PC-3 (cell line): ENCODE data around the gene APOBEC2. TPM values are rescaled to one million over a fixed set of nuclear protein-coding genes. Genes with fewer than 3 reads are reported as not detected.
A peak's percentile ranks its signal among the peaks of the same experiment; 100 is the strongest.

Experiments used
- ATAC-seq: fragments of 200-7000 bp; cut with Tn5 transposase; 2 replicates; pipeline ENCODE4 v1.9.1; 2020; ENCODE audit warnings: mild to moderate bottlenecking, moderate library complexity
- BruUV-seq: library from RNA; stranded (reverse); fragments of 400-500 nt; replicated peaks from 2 replicates; lab custom pipeline; 2021; lab: Mats Ljungman, UMichigan
- CTCF ChIA-PET: fragments of 300-600 bp; sonication (Branson Sonifier 250); formaldehyde crosslinking; loops from one replicate; lab custom pipeline; 2022; ENCODE audit warnings: antibody characterized with exemption; lab: Charles Lee
- POLR2A ChIA-PET: fragments of 300-600 bp; sonication (Branson Sonifier 250); formaldehyde crosslinking; loops from one replicate; lab custom pipeline; 2022; ENCODE audit warnings: antibody characterized with exemption; ENCODE audit not compliant: unreplicated experiment; lab: Charles Lee
- DNase-seq: peaks from one replicate; pipeline ENCODE4 v3.0.0-alpha.2; 2015
- H2AFZ ChIP-seq: fragments of 300-600 bp; sonication (generic); 2 replicates; pipeline ENCODE4 v1.6.0; 2016; ENCODE audit warnings: antibody characterized with exemption, low read length
- H3F3A ChIP-seq: fragments of 300-600 bp; sonication (generic); one replicate; pipeline ENCODE4 v1.6.0; 2017; ENCODE audit warnings: antibody characterized with exemption, low read length, control low read depth, mild to moderate bottlenecking; ENCODE audit not compliant: unreplicated experiment
- H3K27ac ChIP-seq: fragments of 300-600 bp; sonication (generic); 2 replicates; pipeline ENCODE4 v1.5.1; 2016; ENCODE audit warnings: mild to moderate bottlenecking, low read length
- H3K27me3 ChIP-seq: fragments of 300-600 bp; sonication (generic); 2 replicates; pipeline ENCODE4 v1.6.1; 2016; ENCODE audit warnings: low read length, mixed read lengths
- H3K36me3 ChIP-seq: fragments of 300-600 bp; sonication (generic); 2 replicates; pipeline ENCODE4 v1.6.1; 2016; ENCODE audit warnings: low read depth, mixed run types, low read length, mixed read lengths
- H3K4me1 ChIP-seq: fragments of 300-600 bp; sonication (generic); 2 replicates; pipeline ENCODE4 v1.5.1; 2016; ENCODE audit warnings: low read length; ENCODE audit not compliant: insufficient read depth
- H3K4me2 ChIP-seq: fragments of 300-600 bp; sonication (generic); 2 replicates; pipeline ENCODE4 v1.6.0; 2016; ENCODE audit warnings: low read length
- H3K4me3 ChIP-seq: fragments of 300-600 bp; sonication (generic); 2 replicates; pipeline ENCODE4 v1.5.1; 2016; ENCODE audit warnings: mild to moderate bottlenecking, low read length, mixed read lengths
- H3K79me2 ChIP-seq: fragments of 300-600 bp; sonication (generic); 2 replicates; pipeline ENCODE4 v1.6.1; 2017; ENCODE audit warnings: low read length, mixed read lengths
- H3K9ac ChIP-seq: fragments of 300-600 bp; sonication (generic); 2 replicates; pipeline ENCODE4 v1.6.0; 2016; ENCODE audit warnings: mild to moderate bottlenecking, low read length
- H3K9me2 ChIP-seq: fragments of 300-600 bp; sonication (generic); replicated peaks from 2 replicates; pipeline ENCODE4 v1.6.1; 2016; ENCODE audit warnings: mixed run types, low read length, mixed read lengths
- H3K9me3 ChIP-seq: fragments of 300-600 bp; sonication (generic); 2 replicates; pipeline ENCODE4 v1.6.1; 2016; ENCODE audit warnings: low read length, mixed read lengths
- H4K20me1 ChIP-seq: fragments of 300-600 bp; sonication (generic); 2 replicates; pipeline ENCODE4 v1.6.1; 2016; ENCODE audit warnings: low read length, mixed read lengths
- CTCF ChIP-seq: fragments of 300-600 bp; sonication (generic); conservative IDR thresholded peaks from 2 replicates; pipeline ENCODE4 v1.5.1; 2017; ENCODE audit warnings: antibody characterized with exemption, low read depth, mild to moderate bottlenecking, low read length
- EZH2 ChIP-seq: fragments of 300-600 bp; sonication (generic); IDR thresholded peaks from one replicate; pipeline ENCODE4 v1.6.1; 2017; ENCODE audit warnings: antibody characterized with exemption, mild to moderate bottlenecking, low read length; ENCODE audit not compliant: unreplicated experiment
- EZH2phosphoT487 ChIP-seq: fragments of 300-600 bp; sonication (generic); IDR thresholded peaks from 2 replicates; pipeline ENCODE4 v1.6.1; 2018; ENCODE audit warnings: mild to moderate bottlenecking, antibody characterized with exemption, low read length, borderline replicate concordance
- intact Hi-C: fragments of 100-400 bp; cut with micrococcal nuclease; formaldehyde crosslinking; loops from 2 replicates; pipeline ENCODE4 v1.9.0; 2023
- total RNA-seq: library from RNA; depleted of rRNA; stranded (reverse); fragments of >200 nt; gene quantifications from 2 replicates; pipeline ENCODE4 v1.2.3, GENCODE V29; 2014

The APOBEC2 gene
- total RNA-seq, 1 experiment from 2014 or later, result not detected

GRCh38 chr6:41023114-41023513, 29.9 kb upstream of the APOBEC2 start:
- TF ChIP-seq EZH2 (no peak), EZH2phosphoT487 (no peak), CTCF (no peak)
- no peak overlapping the region for H3K4me2 ChIP-seq
- DNase-seq (no peak), ATAC-seq (no peak)
- no peak overlapping the region for H3K4me3 ChIP-seq
- no peaks in the 10 kb centered on the region for H3K9me3 ChIP-seq
- no peaks in the 10 kb centered on the region for H3F3A ChIP-seq
- H3K27me3 ChIP-seq, result no peaks in the 10 kb centered on the region
- peaks cover 38% of the 10 kb centered on the region for H3K4me1 ChIP-seq
- H3K79me2 ChIP-seq, result 0 out of 2 replicates have a peak, but pooled peaks cover 5% of the 10 kb centered on the region
- CTCF ChIA-PET, result no interaction called here
- H3K27ac ChIP-seq, result no peak overlapping the region
- intact Hi-C loops, result no loop called here
- no peaks in the 10 kb centered on the region for H3K36me3 ChIP-seq
- H3K9me2 ChIP-seq, result no peaks in the 10 kb centered on the region
- no peak overlapping the region for H3K9ac ChIP-seq
- H2AFZ ChIP-seq, result no peak overlapping the region
- H4K20me1 ChIP-seq, result no peaks in the 10 kb centered on the region
- no TSS peak for BruUV-seq
- POLR2A ChIA-PET, result no interaction called here

- Histone ChIP-seq H3K9me2 (no peaks in the 10 kb centered on the region), H3K79me2 (0 out of 2 replicates have a peak, but pooled peaks cover 5% of the 10 kb centered on the region), H2AFZ (no peak overlapping the region), H3K9ac (no peak overlapping the region), H3K4me3 (no peak overlapping the region), H3F3A (no peaks in the 10 kb centered on the region), H3K36me3 (no peaks in the 10 kb centered on the region), H4K20me1 (no peaks in the 10 kb centered on the region), H3K9me3 (no peaks in the 10 kb centered on the region), H3K4me1 (peaks cover 47% of the 10 kb centered on the region), H3K27ac (no peak overlapping the region), H3K27me3 (no peaks in the 10 kb centered on the region), H3K4me2 (no peak overlapping the region)
- intact Hi-C loops, result no loop called here
- DNase-seq (no peak), ATAC-seq (no peak)
- CTCF ChIA-PET, result interaction anchor here (0.6 kb wide), 1 partner anchor 121 kb away, joined by 3 read pairs; no protein-coding TSS in a partner anchor
- no peak for TF ChIP-seq EZH2phosphoT487
- TF ChIP-seq CTCF, result no peak
- no peak for TF ChIP-seq EZH2
- POLR2A ChIA-PET, result interaction anchor here (0.6 kb wide), 1 partner anchor 28 kb away, joined by 20 read pairs; no protein-coding TSS in a partner anchor
- BruUV-seq, result no TSS peak
Observed at GRCh38 chr6:41025966-41026530, 27.0 kb upstream of the APOBEC2 start.

- peak overlapping the region; percentile 87 for H3K4me2 ChIP-seq
- no peaks in the 10 kb centered on the region for H3K36me3 ChIP-seq
- H3K27ac ChIP-seq, result no peak overlapping the region
- ATAC-seq, result no peak
- H3K4me1 ChIP-seq, result peaks cover 36% of the 10 kb centered on the region
- H3K9ac ChIP-seq, result peak overlapping the region; percentile 77
- no peaks in the 10 kb centered on the region for H3F3A ChIP-seq
- intact Hi-C loops, result no loop called here
- H3K79me2 ChIP-seq, result 0 out of 2 replicates have a peak, but pooled peaks cover 5% of the 10 kb centered on the region
- peak overlapping the region; percentile 98 for H2AFZ ChIP-seq
- TF ChIP-seq CTCF (no peak), EZH2 (no peak), EZH2phosphoT487 (no peak)
- H3K9me2 ChIP-seq, result no peaks in the 10 kb centered on the region
- ChIA-PET POLR2A (no interaction called here), CTCF (interaction anchor here (0.5 to 1.7 kb wide), 4 partner anchors 69 to 174 kb away, joined by 3 to 13 read pairs (median 5); no protein-coding TSS in a partner anchor)
- H3K4me3 ChIP-seq, result peak overlapping the region; percentile 69
- no peaks in the 10 kb centered on the region for H3K9me3 ChIP-seq
- DNase-seq, result peak; percentile 9
- H3K27me3 ChIP-seq, result no peaks in the 10 kb centered on the region
- no peaks in the 10 kb centered on the region for H4K20me1 ChIP-seq
- BruUV-seq, result TSS peak; percentile 65
Observed at GRCh38 chr6:41027241-41027640, 25.8 kb upstream of the APOBEC2 start.
